OCI-LY1 (cell line): ENCODE measurements around the gene AOAH.

Experiments
- H2AFZ ChIP-seq: fragments of 200-600 bp; sonication (generic), shearing (Covaris generic); 2 replicates; pipeline ENCODE4 v1.6.0; 2014; ENCODE audit warnings: antibody characterized with exemption, mild to moderate bottlenecking, low read length
- H3F3A ChIP-seq: fragments of 200-600 bp; sonication (generic), shearing (Covaris generic); 2 replicates; pipeline ENCODE4 v1.6.0; 2014; ENCODE audit warnings: mild to moderate bottlenecking, antibody characterized with exemption, low read length, moderate library complexity; ENCODE audit not compliant: insufficient read depth
- H3K27ac ChIP-seq: fragments of 200-600 bp; sonication (generic); 2 replicates; pipeline ENCODE4 v1.5.1; 2014; ENCODE audit warnings: low read length, mixed run types, mild to moderate bottlenecking, low read depth; ENCODE audit not compliant: poor library complexity, severe bottlenecking
- H3K27me3 ChIP-seq: fragments of 200-600 bp; sonication (generic); 2 replicates; pipeline ENCODE4 v1.6.0; 2014; ENCODE audit warnings: antibody characterized with exemption, mild to moderate bottlenecking, low read length, moderate library complexity; ENCODE audit not compliant: insufficient read depth
- H3K36me3 ChIP-seq: fragments of 200-600 bp; sonication (generic); 2 replicates; pipeline ENCODE4 v1.6.1; 2014; ENCODE audit warnings: mild to moderate bottlenecking, antibody characterized with exemption, low read length, moderate library complexity, mixed read lengths; ENCODE audit not compliant: insufficient read depth
- H3K4me1 ChIP-seq: fragments of 200-600 bp; sonication (generic); 2 replicates; pipeline ENCODE4 v1.5.1; 2014; ENCODE audit warnings: mild to moderate bottlenecking, low read length, moderate library complexity; ENCODE audit not compliant: insufficient read depth, severe bottlenecking
- H3K4me2 ChIP-seq: fragments of 200-600 bp; sonication (generic), shearing (Covaris generic); 2 replicates; pipeline ENCODE4 v1.6.1; 2014; ENCODE audit warnings: low read length
- H3K4me3 ChIP-seq: fragments of 200-600 bp; sonication (generic); 2 replicates; pipeline ENCODE4 v1.5.1; 2014; ENCODE audit warnings: low read length, low read depth, mild to moderate bottlenecking, mixed read lengths; ENCODE audit not compliant: poor library complexity, severe bottlenecking
- H3K79me2 ChIP-seq: fragments of 200-600 bp; shearing (Covaris generic); 2 replicates; pipeline ENCODE4 v1.6.1; 2016; ENCODE audit warnings: mixed run types, low read length, mixed read lengths; ENCODE audit not compliant: insufficient read depth
- H3K9ac ChIP-seq: fragments of 200-600 bp; sonication (generic), shearing (Covaris generic); 2 replicates; pipeline ENCODE4 v1.6.1; 2014; ENCODE audit warnings: mild to moderate bottlenecking, low read length, mixed read lengths
- H3K9me2 ChIP-seq: fragments of 200-600 bp; sonication (generic), shearing (Covaris generic); 2 replicates; pipeline ENCODE4 v1.6.1; 2014; ENCODE audit warnings: low read depth, mild to moderate bottlenecking, low read length, mixed read lengths
- H3K9me3 ChIP-seq: fragments of 200-600 bp; shearing (Covaris generic); 2 replicates; pipeline ENCODE4 v1.6.1; 2014; ENCODE audit warnings: low read length, mixed read lengths
- H4K20me1 ChIP-seq: fragments of 200-600 bp; sonication (generic), shearing (Covaris generic); 2 replicates; pipeline ENCODE4 v1.6.0; 2016; ENCODE audit warnings: mild to moderate bottlenecking, low read length; ENCODE audit not compliant: insufficient read depth
- EZH2 ChIP-seq: fragments of 200-600 bp; sonication (generic), shearing (Covaris generic); IDR thresholded peaks from 2 replicates; pipeline ENCODE4 v1.8.0; 2017; ENCODE audit warnings: borderline replicate concordance, mixed run types, mild to moderate bottlenecking, antibody characterized with exemption, low read length, moderate library complexity, mixed read lengths
- TF ChIP-seq, protein P1 (sequence below): fragments of 200-600 bp; sonication (generic), shearing (Covaris generic); IDR thresholded peaks from 2 replicates; pipeline ENCODE4 v1.5.1; 2017; ENCODE audit warnings: mild to moderate bottlenecking, antibody characterized with exemption, low read length, moderate library complexity, mixed read lengths

The AOAH gene, protein sequence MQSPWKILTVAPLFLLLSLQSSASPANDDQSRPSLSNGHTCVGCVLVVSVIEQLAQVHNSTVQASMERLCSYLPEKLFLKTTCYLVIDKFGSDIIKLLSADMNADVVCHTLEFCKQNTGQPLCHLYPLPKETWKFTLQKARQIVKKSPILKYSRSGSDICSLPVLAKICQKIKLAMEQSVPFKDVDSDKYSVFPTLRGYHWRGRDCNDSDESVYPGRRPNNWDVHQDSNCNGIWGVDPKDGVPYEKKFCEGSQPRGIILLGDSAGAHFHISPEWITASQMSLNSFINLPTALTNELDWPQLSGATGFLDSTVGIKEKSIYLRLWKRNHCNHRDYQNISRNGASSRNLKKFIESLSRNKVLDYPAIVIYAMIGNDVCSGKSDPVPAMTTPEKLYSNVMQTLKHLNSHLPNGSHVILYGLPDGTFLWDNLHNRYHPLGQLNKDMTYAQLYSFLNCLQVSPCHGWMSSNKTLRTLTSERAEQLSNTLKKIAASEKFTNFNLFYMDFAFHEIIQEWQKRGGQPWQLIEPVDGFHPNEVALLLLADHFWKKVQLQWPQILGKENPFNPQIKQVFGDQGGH

DNA sequence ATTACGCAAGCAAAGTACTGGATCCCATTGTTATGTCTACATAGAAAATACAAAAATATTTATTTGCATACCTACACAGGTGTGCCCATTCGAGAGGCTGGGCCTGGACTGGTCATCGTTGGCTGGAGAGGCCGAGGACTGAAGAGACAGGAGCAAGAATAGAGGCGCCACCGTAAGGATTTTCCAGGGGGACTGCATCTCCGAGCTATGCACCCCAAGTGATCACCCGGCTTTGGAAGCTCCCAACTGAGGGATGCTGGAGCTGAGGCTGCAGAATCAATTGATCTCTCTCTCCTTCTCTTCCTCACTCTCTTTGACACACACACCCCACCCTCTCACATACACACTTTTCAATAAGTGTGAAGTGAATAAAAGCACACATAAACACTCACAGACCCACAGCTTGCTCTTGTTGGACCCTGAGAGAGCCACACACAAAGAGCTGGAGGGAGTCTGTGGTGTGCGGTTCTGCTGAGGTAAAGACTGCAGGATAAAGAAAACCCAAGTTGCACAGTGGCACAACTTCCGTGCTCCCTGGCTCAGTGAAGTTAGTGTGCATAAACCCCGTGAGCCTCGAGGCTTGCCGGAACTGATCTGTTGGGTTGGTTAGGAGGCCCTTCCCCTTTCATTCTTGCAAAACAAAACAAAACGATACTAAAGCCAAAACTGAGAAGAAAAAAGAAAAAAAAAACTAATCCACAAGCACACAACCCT lies at the start of gene AOAH:
Gene AOAH, minus strand, starts transcription at position 544 of the 714 bp plus-strand sequence. Its CDS starts 346 bp downstream, at position 198.
- H3K9me3 ChIP-seq = no peaks in the 10 kb centered on the region; the same call in 1 of the 2 replicates

DNA sequence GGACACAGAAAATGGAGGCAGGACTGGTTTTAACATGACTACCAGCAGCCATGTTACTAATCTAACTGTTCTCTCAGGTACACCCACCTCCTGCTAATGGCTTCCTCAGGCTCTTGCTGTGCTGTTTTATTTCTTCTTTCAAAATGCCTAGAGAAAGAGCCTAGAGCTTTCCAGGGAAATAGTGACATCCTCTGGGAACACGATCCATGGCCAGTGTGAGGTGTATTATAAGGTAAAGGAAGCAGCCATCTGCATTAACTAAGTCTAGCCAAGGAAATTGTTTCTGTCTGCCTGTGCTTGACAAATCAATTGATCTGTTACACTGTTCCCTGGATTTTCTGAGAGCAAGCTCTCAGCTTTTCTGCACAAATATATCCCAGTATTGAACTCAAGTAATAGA lies 42.2 kb upstream of the AOAH start:
- Histone ChIP-seq H3K9ac (no peak overlapping the region), H3K9me3 (no peaks in the 10 kb centered on the region), H3K79me2 (no peaks in the 10 kb centered on the region), H3K27ac (no peak overlapping the region), H3F3A (no peaks in the 10 kb centered on the region), H3K36me3 (no peaks in the 10 kb centered on the region), H2AFZ (no peak overlapping the region), H3K4me3 (no peak overlapping the region), H3K4me2 (no peak overlapping the region), H3K27me3 (no peaks in the 10 kb centered on the region), H4K20me1 (no peaks in the 10 kb centered on the region), H3K9me2 (no peaks in the 10 kb centered on the region), H3K4me1 (no peaks in the 10 kb centered on the region)
- no peak for TF ChIP-seq EZH2
- TF ChIP-seq, protein P1, sequence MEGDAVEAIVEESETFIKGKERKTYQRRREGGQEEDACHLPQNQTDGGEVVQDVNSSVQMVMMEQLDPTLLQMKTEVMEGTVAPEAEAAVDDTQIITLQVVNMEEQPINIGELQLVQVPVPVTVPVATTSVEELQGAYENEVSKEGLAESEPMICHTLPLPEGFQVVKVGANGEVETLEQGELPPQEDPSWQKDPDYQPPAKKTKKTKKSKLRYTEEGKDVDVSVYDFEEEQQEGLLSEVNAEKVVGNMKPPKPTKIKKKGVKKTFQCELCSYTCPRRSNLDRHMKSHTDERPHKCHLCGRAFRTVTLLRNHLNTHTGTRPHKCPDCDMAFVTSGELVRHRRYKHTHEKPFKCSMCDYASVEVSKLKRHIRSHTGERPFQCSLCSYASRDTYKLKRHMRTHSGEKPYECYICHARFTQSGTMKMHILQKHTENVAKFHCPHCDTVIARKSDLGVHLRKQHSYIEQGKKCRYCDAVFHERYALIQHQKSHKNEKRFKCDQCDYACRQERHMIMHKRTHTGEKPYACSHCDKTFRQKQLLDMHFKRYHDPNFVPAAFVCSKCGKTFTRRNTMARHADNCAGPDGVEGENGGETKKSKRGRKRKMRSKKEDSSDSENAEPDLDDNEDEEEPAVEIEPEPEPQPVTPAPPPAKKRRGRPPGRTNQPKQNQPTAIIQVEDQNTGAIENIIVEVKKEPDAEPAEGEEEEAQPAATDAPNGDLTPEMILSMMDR = no peak

More for the DNA sequence above, at the start of gene AOAH:
- Histone ChIP-seq H3K9me2 (no peaks in the 10 kb centered on the region), H3K9ac (no peak within 1 kb of the TSS), H3K27me3 (no peaks in the 10 kb centered on the region), H3K4me3 (no peak within 1 kb of the TSS), H3F3A (no peaks in the 10 kb centered on the region), H3K4me1 (no peaks in the 10 kb centered on the region), H2AFZ (no peak within 1 kb of the TSS), H4K20me1 (no peaks in the 10 kb centered on the region), H3K79me2 (no peaks in the 10 kb centered on the region), H3K27ac (no peak within 1 kb of the TSS), H3K36me3 (no peaks in the 10 kb centered on the region), H3K4me2 (no peak within 1 kb of the TSS)
- TF ChIP-seq EZH2 = no peak
- TF ChIP-seq, protein P1 = no peak

DNA sequence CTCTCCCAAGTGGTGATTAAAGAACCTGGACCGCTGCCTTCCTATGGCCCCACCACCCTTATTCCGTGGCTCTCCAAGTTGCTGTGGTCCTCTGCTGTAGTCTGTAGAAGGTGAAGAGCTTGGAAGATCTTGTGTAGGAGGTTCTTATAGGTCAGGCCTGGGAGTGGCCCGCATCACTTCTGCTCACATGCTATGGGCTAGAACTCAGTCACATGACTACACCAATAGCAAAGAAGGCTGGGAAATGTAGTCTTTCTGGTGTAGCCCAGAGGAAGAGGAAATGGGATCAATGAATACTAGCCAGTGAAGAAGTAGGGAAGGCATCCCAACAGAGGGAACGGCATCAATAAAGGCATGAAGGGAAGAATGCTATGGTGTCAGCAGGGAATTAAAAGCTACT lies 41.3 kb upstream of the AOAH start:
- Histone ChIP-seq H3K9ac (no peak overlapping the region), H3K36me3 (no peaks in the 10 kb centered on the region), H3F3A (no peaks in the 10 kb centered on the region), H3K4me3 (no peak overlapping the region), H3K9me2 (no peaks in the 10 kb centered on the region), H2AFZ (no peak overlapping the region), H3K79me2 (no peaks in the 10 kb centered on the region), H3K27ac (no peak overlapping the region), H4K20me1 (no peaks in the 10 kb centered on the region), H3K27me3 (no peaks in the 10 kb centered on the region), H3K4me2 (no peak overlapping the region), H3K9me3 (no peaks in the 10 kb centered on the region), H3K4me1 (no peaks in the 10 kb centered on the region)
- TF ChIP-seq, protein P1 = no peak
- no peak for TF ChIP-seq EZH2
